Brain microvascular endothelial cell (primary cell): Measurements from ENCODE around the gene MSI2.

Source experiments
- DNase-seq: peaks from one replicate; pipeline ENCODE4 v3.0.0-alpha.2; 2020
- H3K27ac ChIP-seq: fragments of 250-450 bp; sonication (Bioruptor Pico); 2 replicates; pipeline ENCODE4 v1.5.1; 2020; ENCODE audit warnings: mild to moderate bottlenecking, moderate library complexity
- H3K27me3 ChIP-seq: fragments of 250-450 bp; sonication (Bioruptor Pico); replicated peaks from 2 replicates; pipeline ENCODE4 v1.5.1; 2020; ENCODE audit warnings: mild to moderate bottlenecking
- H3K36me3 ChIP-seq: fragments of 250-450 bp; sonication (Bioruptor Pico); replicated peaks from 2 replicates; pipeline ENCODE4 v1.5.1; 2020; ENCODE audit warnings: mild to moderate bottlenecking
- H3K4me3 ChIP-seq: 2 replicates; pipeline ENCODE4 v1.5.1; 2011; ENCODE audit warnings: low read depth, mild to moderate bottlenecking, control low read depth, low read length, moderate library complexity
- CTCF ChIP-seq: IDR thresholded peaks from 2 replicates; pipeline ENCODE4 v1.5.1; 2011; ENCODE audit warnings: low read depth, mild to moderate bottlenecking, moderate library complexity, low read length, control low read depth, inconsistent platforms; ENCODE audit errors: missing control alignments
- in situ Hi-C: cut with HindIII; loops from 2 replicates; pipeline ENCODE4 v1.10.0; 2017; ENCODE audit warnings: low sequenced_read_pairs, low pct_ligation_motif_present

MSI2 gene

GRCh38 chr17:57600074-57600473 lies 343.8 kb downstream of the MSI2 start:
- no peak for DNase-seq
- no peak for TF ChIP-seq CTCF
- Histone ChIP-seq H3K27ac (no peak overlapping the region), H3K27me3 (no peaks in the 10 kb centered on the region), H3K36me3 (no peaks in the 10 kb centered on the region), H3K4me3 (no peak overlapping the region)
- in situ Hi-C loops, result no loop called here

GRCh38 chr17:57601143-57601735 lies 344.9 kb downstream of the MSI2 start:
- in situ Hi-C loops, result no loop called here
- Histone ChIP-seq H3K36me3 (no peaks in the 10 kb centered on the region), H3K27me3 (no peaks in the 10 kb centered on the region), H3K4me3 (no peak overlapping the region), H3K27ac (no peak overlapping the region)
- no peak for DNase-seq
- TF ChIP-seq CTCF, result no peak

- no peak overlapping the region for H3K27ac ChIP-seq
- no peak for TF ChIP-seq CTCF
These were observed 346.6 kb downstream of the MSI2 start for GRCh38 chr17:57602896-57603295.

GRCh38 chr17:57603546-57603945 lies 347.2 kb downstream of the MSI2 start:
- DNase-seq, result no peak
- no peaks in the 10 kb centered on the region for H3K36me3 ChIP-seq
- no peaks in the 10 kb centered on the region for H3K27me3 ChIP-seq
- H3K27ac ChIP-seq, result no peak overlapping the region
- H3K4me3 ChIP-seq, result no peak overlapping the region
- TF ChIP-seq CTCF, result no peak
- in situ Hi-C loops, result no loop called here

More at GRCh38 chr17:57602896-57603295, 346.6 kb downstream of the MSI2 start:
- Histone ChIP-seq H3K27me3 (no peaks in the 10 kb centered on the region), H3K4me3 (no peak overlapping the region), H3K36me3 (no peaks in the 10 kb centered on the region)
- in situ Hi-C loops, result no loop called here
- DNase-seq, result no peak

- H3K27me3 ChIP-seq, result no peaks in the 10 kb centered on the region
- in situ Hi-C loops, result no loop called here
- no peak overlapping the region for H3K4me3 ChIP-seq
- TF ChIP-seq CTCF, result no peak
- no peaks in the 10 kb centered on the region for H3K36me3 ChIP-seq
- H3K27ac ChIP-seq, result no peak overlapping the region
- DNase-seq, result no peak
These were observed 347.7 kb downstream of the MSI2 start for GRCh38 chr17:57603978-57604377.
